ENCODE data around the gene IGSF23.

DNA sequence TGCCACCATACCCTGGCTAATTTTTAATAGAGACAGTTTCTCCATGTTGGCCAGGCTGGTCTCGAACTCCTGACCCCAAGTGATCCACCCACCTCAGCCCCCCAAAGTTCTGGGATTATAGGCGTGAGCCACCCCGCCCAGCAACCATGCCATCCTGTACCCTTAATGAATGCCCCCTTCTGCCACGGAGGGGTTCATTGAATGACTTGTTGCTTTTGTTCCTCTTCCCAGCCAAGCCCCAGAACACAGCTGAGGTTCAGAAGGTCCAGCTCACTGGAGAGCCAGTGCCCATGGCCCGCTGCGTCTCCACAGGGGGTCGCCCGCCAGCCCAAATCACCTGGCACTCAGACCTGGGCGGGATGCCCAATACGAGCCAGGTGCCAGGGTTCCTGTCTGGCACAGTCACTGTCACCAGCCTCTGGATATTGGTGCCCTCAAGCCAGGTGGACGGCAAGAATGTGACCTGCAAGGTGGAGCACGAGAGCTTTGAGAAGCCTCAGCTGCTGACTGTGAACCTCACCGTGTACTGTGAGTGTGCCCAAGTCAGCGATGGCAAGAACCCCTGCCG lies 36.3 kb downstream of the IGSF23 start:
- TF ChIP-seq, protein P1, sequence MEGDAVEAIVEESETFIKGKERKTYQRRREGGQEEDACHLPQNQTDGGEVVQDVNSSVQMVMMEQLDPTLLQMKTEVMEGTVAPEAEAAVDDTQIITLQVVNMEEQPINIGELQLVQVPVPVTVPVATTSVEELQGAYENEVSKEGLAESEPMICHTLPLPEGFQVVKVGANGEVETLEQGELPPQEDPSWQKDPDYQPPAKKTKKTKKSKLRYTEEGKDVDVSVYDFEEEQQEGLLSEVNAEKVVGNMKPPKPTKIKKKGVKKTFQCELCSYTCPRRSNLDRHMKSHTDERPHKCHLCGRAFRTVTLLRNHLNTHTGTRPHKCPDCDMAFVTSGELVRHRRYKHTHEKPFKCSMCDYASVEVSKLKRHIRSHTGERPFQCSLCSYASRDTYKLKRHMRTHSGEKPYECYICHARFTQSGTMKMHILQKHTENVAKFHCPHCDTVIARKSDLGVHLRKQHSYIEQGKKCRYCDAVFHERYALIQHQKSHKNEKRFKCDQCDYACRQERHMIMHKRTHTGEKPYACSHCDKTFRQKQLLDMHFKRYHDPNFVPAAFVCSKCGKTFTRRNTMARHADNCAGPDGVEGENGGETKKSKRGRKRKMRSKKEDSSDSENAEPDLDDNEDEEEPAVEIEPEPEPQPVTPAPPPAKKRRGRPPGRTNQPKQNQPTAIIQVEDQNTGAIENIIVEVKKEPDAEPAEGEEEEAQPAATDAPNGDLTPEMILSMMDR (conservative IDR thresholded peaks at IDR 0.05; ENCODE audit: low read depth, low read length) = no peak
- TF ChIP-seq EZH2 (IDR thresholded peaks at IDR 0.05; ENCODE audit: borderline replicate concordance, low read depth, low read length, poor library complexity, severe bottlenecking) = no peak
